HepG2 (cell line): Measurements from ENCODE around the gene CAVIN2. TPM values are rescaled to one million over a fixed set of nuclear protein-coding genes. Genes with fewer than 3 reads are reported as not detected.

Experiments
- ATAC-seq: fragments of 200-7000 bp; cut with Tn5 transposase; 3 replicates; pipeline ENCODE4 v1.9.1; 2020; ENCODE audit warnings: mild to moderate bottlenecking, moderate library complexity
- BruUV-seq: library from RNA; stranded (reverse); fragments of 400-500 nt; replicated peaks from 2 replicates; lab custom pipeline; 2021; lab: Mats Ljungman, UMichigan
- CTCF ChIA-PET: fragments of 300-600 bp; formaldehyde crosslinking; extraction: SDS; loops from one replicate; lab custom pipeline; 2021; ENCODE audit warnings: low total read pairs, inconsistent platforms, low intra/inter-chr PET ratio; lab: Yijun Ruan, JAX
- POLR2A ChIA-PET: fragments of 350-600 bp; sonication (Branson Sonifier 250); formaldehyde crosslinking; loops from one replicate; lab custom pipeline; 2020; ENCODE audit warnings: antibody characterized with exemption, inconsistent platforms; lab: Yijun Ruan, JAX
- DNase-seq: peaks from one replicate; pipeline ENCODE4 v3.0.0-alpha.2; 2015; ENCODE audit warnings: low spot score
- FAIRE-seq: peaks from 3 replicates; lab custom pipeline; 2011; peaks lifted over from hg19 to GRCh38; lab: Jason Lieb, UNC
- H2AFZ ChIP-seq: one replicate; pipeline ENCODE4 v1.6.1; 2011; ENCODE audit warnings: low read length, inconsistent platforms
- H3K27ac ChIP-seq: fragments of 300-600 bp; 3 replicates; pipeline ENCODE4 v1.8.0; 2011; ENCODE audit warnings: mixed run types, mild to moderate bottlenecking, mixed read lengths, low read length, inconsistent platforms; ENCODE audit not compliant: insufficient read depth; ENCODE audit errors: extremely low read length
- H3K27me3 ChIP-seq, 2 experiments: fragments of 200-600 bp in 1 of 2; 2 replicates in 1 of 2; 3 replicates in 1 of 2; pipeline versions ENCODE4 v1.6.0 to v1.8.0; 2011; ENCODE audit warnings: low read length in 2 of 2, mild to moderate bottlenecking in 2 of 2, moderate library complexity in 2 of 2, inconsistent platforms in 1 of 2; ENCODE audit not compliant: insufficient read depth in 2 of 2, control insufficient read depth in 1 of 2
- H3K36me3 ChIP-seq, 2 experiments: fragments of 200-600 bp in 1 of 2; replicated peaks in 1 of 2; 2 replicates in 1 of 2; 3 replicates in 1 of 2; pipeline versions ENCODE4 v1.5.1 to v1.8.0; 2011; ENCODE audit warnings: low read length in 2 of 2, inconsistent platforms in 1 of 2; ENCODE audit not compliant: insufficient read depth in 2 of 2, control insufficient read depth in 1 of 2
- H3K4me1 ChIP-seq: 2 replicates; pipeline ENCODE4 v1.5.1; 2012; ENCODE audit warnings: low read length, inconsistent platforms; ENCODE audit not compliant: insufficient read depth
- H3K4me2 ChIP-seq: 2 replicates; pipeline ENCODE4 v1.6.0; 2011; ENCODE audit warnings: low read depth, low read length, inconsistent platforms
- H3K4me3 ChIP-seq, 3 experiments: fragments of 200-600 bp in 1 of 3; sonication (generic), shearing (Covaris generic) in 1 of 3; replicated peaks in 1 of 3; 2 replicates each; pipeline ENCODE4 v1.5.1; 2011 to 2016; ENCODE audit warnings: low read length in 3 of 3, inconsistent platforms in 2 of 3, low read depth in 2 of 3, mild to moderate bottlenecking in 2 of 3, control low read depth in 1 of 3, mixed read lengths in 1 of 3; ENCODE audit not compliant: insufficient read depth in 1 of 3
- H3K79me2 ChIP-seq: one replicate; pipeline ENCODE4 v1.6.1; 2011; ENCODE audit warnings: low read length, inconsistent platforms; ENCODE audit not compliant: insufficient read depth
- H3K9ac ChIP-seq: 2 replicates; pipeline ENCODE4 v1.6.0; 2011; ENCODE audit warnings: mild to moderate bottlenecking, low read depth, low read length, inconsistent platforms; ENCODE audit not compliant: insufficient read depth
- H3K9me3 ChIP-seq: 2 replicates; pipeline ENCODE4 v1.5.1; 2012; ENCODE audit warnings: mild to moderate bottlenecking, low read length
- H4K20me1 ChIP-seq: 2 replicates; pipeline ENCODE4 v1.6.0; 2011; ENCODE audit warnings: inconsistent platforms, mild to moderate bottlenecking, low read length, moderate library complexity; ENCODE audit not compliant: insufficient read depth
- CBX5 ChIP-seq: sonication (generic); formaldehyde crosslinking; IDR thresholded peaks from 2 replicates; pipeline ENCODE4 v1.4.0; 2020; ENCODE audit warnings: missing genetic modification reagents, borderline replicate concordance
- CTCF ChIP-seq: sonication (generic); formaldehyde crosslinking; IDR thresholded peaks from 2 replicates; pipeline ENCODE4 v1.5.0; 2020; ENCODE audit warnings: mild to moderate bottlenecking, missing genetic modification reagents, moderate library complexity
- PHF21A ChIP-seq: sonication (generic); formaldehyde crosslinking; IDR thresholded peaks from 2 replicates; pipeline ENCODE4 v1.5.0; 2020; ENCODE audit warnings: mild to moderate bottlenecking, missing genetic modification reagents
- XBP1 ChIP-seq: sonication (generic); formaldehyde crosslinking; IDR thresholded peaks from 2 replicates; pipeline ENCODE4 v1.5.0; 2020; ENCODE audit warnings: missing genetic modification reagents
- ZMYM3 ChIP-seq: sonication (generic); formaldehyde crosslinking; IDR thresholded peaks from 2 replicates; pipeline ENCODE4 v1.5.1; 2020; ENCODE audit warnings: mild to moderate bottlenecking, missing genetic modification reagents
- ZNF292 ChIP-seq: sonication (generic); formaldehyde crosslinking; IDR thresholded peaks from 2 replicates; pipeline ENCODE4 v1.8.1; 2022; ENCODE audit warnings: mild to moderate bottlenecking, low read depth, missing genetic modification reagents, borderline replicate concordance
- WGBS: methylation state at CpG from one replicate; pipeline ENCODE4 v1.1.6; 2017; ENCODE audit warnings: low lambda C conversion rate; 5-methylcytosine and 5-hydroxymethylcytosine counted together
- in situ Hi-C: cut with HindIII; loops from 2 replicates; pipeline ENCODE4 v1.10.0; 2017; ENCODE audit warnings: low pct_unique_long_range_greater_than_20kb; ENCODE audit not compliant: extremely low pct_ligation_motif_present
- intact Hi-C: fragments of 100-400 bp; cut with micrococcal nuclease; formaldehyde crosslinking; loops from one replicate; pipeline ENCODE4 v1.10.0; 2022; ENCODE audit not compliant: unreplicated experiment
- polyA plus RNA-seq, 8 experiments: library from polyadenylated mRNA; depleted of rRNA in 3 of 8; stranded (reverse) in 7 of 8; unstranded in 1 of 8; fragments of >200 nt; fragmentation: Illumina TruSeq in 4 of 8; extraction: Trizol in 4 of 8; gene quantifications; 2 replicates each; pipeline versions ENCODE4 v1.2.1 to v1.2.3, GENCODE V29; 2011 to 2016; ENCODE audit warnings: low read depth in 4 of 8, missing spikeins in 1 of 8, mixed read lengths in 1 of 8; ENCODE audit not compliant: insufficient read depth in 1 of 8
- total RNA-seq, 5 experiments: library from RNA; depleted of rRNA; stranded (reverse); fragments of >200 nt; fragmentation: Illumina TruSeq; extraction: Trizol; gene quantifications; 2 replicates each; pipeline ENCODE4 v1.2.3, GENCODE V29; 2016; ENCODE audit warnings: low read depth in 1 of 5

The CAVIN2 gene
- total and polyA plus RNA-seq, 2 of the 13 experiments (the other 11 are each of a cell fraction or from before 2014, with no cell fraction given): 7.6 to 38.8 TPM

GRCh38 chr2:191846515-191847476 lies at the start of gene CAVIN2 (continued):
- TF ChIP-seq ZNF292 (CRISPR knock-in tag): peak; percentile 73
- peak; percentile 28; the same call in 1 of the 2 replicates for TF ChIP-seq ZMYM3 (CRISPR knock-in tag)
- peak; percentile 71 for TF ChIP-seq PHF21A (CRISPR knock-in tag)
- no peak for TF ChIP-seq CBX5 (CRISPR knock-in tag)
- TF ChIP-seq, all 625 proteins: peak for 217

GRCh38 chr2:191895743-191896142 lies 48.9 kb upstream of the CAVIN2 start:
- DNase-seq (no peak), ATAC-seq (no peak), FAIRE-seq (no peak)
- H3K4me1 ChIP-seq: peaks cover 4% of the 10 kb centered on the region; the same call in 1 of the 2 replicates
- POLR2A ChIA-PET: no interaction called here
- H3K36me3 ChIP-seq: no peaks in the 10 kb centered on the region
- in situ Hi-C loops: no loop called here
- H3K4me2 ChIP-seq: no peak overlapping the region
- no TSS peak for BruUV-seq
- no peaks in the 10 kb centered on the region for H3K79me2 ChIP-seq
- TF ChIP-seq CTCF: 0 out of 2 replicates have a peak, but pooled peaks have one; percentile 7
- no peak for TF ChIP-seq XBP1 (CRISPR knock-in tag)
- peaks cover 2% of the 10 kb centered on the region; the same call in 1 of the 2 replicates for H3K9me3 ChIP-seq
- H3K4me3 ChIP-seq: no peak overlapping the region
- 47% methylated on average over 2 of the region's 2 CpGs for WGBS
- H2AFZ ChIP-seq: no peak overlapping the region
- H3K27me3 ChIP-seq: no peaks in the 10 kb centered on the region
- intact Hi-C loops: no loop called here
- CTCF ChIA-PET: no interaction called here
- H4K20me1 ChIP-seq: no peaks in the 10 kb centered on the region
- H3K9ac ChIP-seq: no peak overlapping the region
- H3K27ac ChIP-seq: no peak overlapping the region
